Liver (tissue), 9 donors: ENCODE measurements around the gene GALNTL6. TPM values are rescaled to one million over a fixed set of nuclear protein-coding genes. Genes with fewer than 3 reads are reported as not detected.

ENCODE experiments used
- DNase-seq: peaks from one replicate; pipeline ENCODE4 v3.0.0-alpha.2; 2017; ENCODE audit warnings: low spot score
- H3K27ac ChIP-seq, 2 donors: one replicate each; pipeline ENCODE4 v1.7.0; 2013; ENCODE audit warnings: inconsistent platforms in 2 of 2, low read length in 2 of 2, control low read depth in 1 of 2, low read depth in 1 of 2, mild to moderate bottlenecking in 1 of 2
- H3K27me3 ChIP-seq, 4 donors: one replicate each; pipeline versions ENCODE4 v1.6.1 to v1.7.0; 2013; ENCODE audit warnings: low read length in 3 of 4, inconsistent platforms in 1 of 4, mild to moderate bottlenecking in 1 of 4, moderate library complexity in 1 of 4; ENCODE audit not compliant: control insufficient read depth in 4 of 4, insufficient read depth in 4 of 4
- H3K36me3 ChIP-seq, 4 donors: one replicate each; pipeline versions ENCODE4 v1.6.1 to v1.7.0; 2013; ENCODE audit warnings: low read length in 3 of 4, mild to moderate bottlenecking in 3 of 4, low read depth in 1 of 4, moderate library complexity in 1 of 4; ENCODE audit not compliant: control insufficient read depth in 4 of 4, insufficient read depth in 3 of 4
- H3K4me1 ChIP-seq, 4 donors: one replicate each; pipeline versions ENCODE4 v1.6.1 to v1.7.0; 2013; ENCODE audit warnings: low read length in 3 of 4, mild to moderate bottlenecking in 3 of 4, moderate library complexity in 1 of 4; ENCODE audit not compliant: control insufficient read depth in 4 of 4, insufficient read depth in 4 of 4
- H3K4me3 ChIP-seq, 3 donors: one replicate each; pipeline versions ENCODE4 v1.6.1 to v1.7.0; 2013; ENCODE audit warnings: low read length in 3 of 3, control low read depth in 1 of 3, low read depth in 1 of 3, mild to moderate bottlenecking in 1 of 3
- H3K9ac ChIP-seq, 2 donors: one replicate each; pipeline ENCODE4 v1.7.0; 2013; ENCODE audit warnings: low read length in 2 of 2, mild to moderate bottlenecking in 2 of 2, moderate library complexity in 2 of 2, control low read depth in 1 of 2, low read depth in 1 of 2
- H3K9me3 ChIP-seq, 4 donors: one replicate each; pipeline versions ENCODE4 v1.6.1 to v1.7.0; 2013; ENCODE audit warnings: low read length in 3 of 4; ENCODE audit not compliant: control insufficient read depth in 4 of 4
- CTCF ChIP-seq: fragments of 150-350 bp; IDR thresholded peaks from 2 replicates; pipeline ENCODE4 v1.5.1; 2017; ENCODE audit warnings: improper control_type of control experiment, low read depth, low read length; ENCODE audit not compliant: missing input control
- EGR1 ChIP-seq, 2 donors: IDR thresholded peaks; 2 replicates each; pipeline ENCODE4 v1.6.1; 2016 to 2018; ENCODE audit warnings: antibody characterized with exemption in 2 of 2, low read depth in 2 of 2
- FOXA1 ChIP-seq: IDR thresholded peaks from 2 replicates; pipeline ENCODE4 v1.6.1; 2016; ENCODE audit warnings: antibody characterized with exemption
- FOXA2 ChIP-seq: IDR thresholded peaks from 2 replicates; pipeline ENCODE4 v1.6.1; 2016; ENCODE audit warnings: antibody characterized with exemption
- GABPA ChIP-seq, 2 donors: IDR thresholded peaks in 1 of 2; conservative IDR thresholded peaks in 1 of 2; 2 replicates each; pipeline ENCODE4 v1.6.1; 2016; ENCODE audit warnings: antibody characterized with exemption in 2 of 2, mild to moderate bottlenecking in 1 of 2, moderate library complexity in 1 of 2
- HNF4A ChIP-seq, 2 donors: conservative IDR thresholded peaks; 2 replicates each; pipeline ENCODE4 v1.6.1; 2016; ENCODE audit warnings: antibody characterized with exemption in 2 of 2, mild to moderate bottlenecking in 2 of 2
- HNF4G ChIP-seq: IDR thresholded peaks from 2 replicates; pipeline ENCODE4 v1.6.1; 2016; ENCODE audit warnings: antibody characterized with exemption
- JUND ChIP-seq, 2 donors: IDR thresholded peaks; 2 replicates each; pipeline ENCODE4 v1.6.1; 2016; ENCODE audit warnings: antibody characterized with exemption in 2 of 2
- NR2F2 ChIP-seq: IDR thresholded peaks from 2 replicates; pipeline ENCODE4 v1.6.1; 2016; ENCODE audit warnings: antibody characterized with exemption
- RAD21 ChIP-seq, 2 donors: IDR thresholded peaks; 2 replicates each; pipeline ENCODE4 v1.6.1; 2016; ENCODE audit warnings: antibody characterized with exemption in 2 of 2, mild to moderate bottlenecking in 2 of 2
- REST ChIP-seq: IDR thresholded peaks from 2 replicates; pipeline ENCODE4 v1.6.1; 2016; ENCODE audit warnings: antibody characterized with exemption, mild to moderate bottlenecking
- RXRA ChIP-seq, 2 donors: IDR thresholded peaks; 2 replicates each; pipeline ENCODE4 v1.6.1; 2017 to 2018; ENCODE audit warnings: antibody characterized with exemption in 2 of 2, mild to moderate bottlenecking in 1 of 2
- SP1 ChIP-seq: IDR thresholded peaks from 2 replicates; pipeline ENCODE4 v1.6.1; 2018; ENCODE audit warnings: antibody characterized with exemption, mild to moderate bottlenecking
- TAF1 ChIP-seq: conservative IDR thresholded peaks from 2 replicates; pipeline ENCODE4 v1.6.1; 2016; ENCODE audit warnings: antibody characterized with exemption, mild to moderate bottlenecking
- YY1 ChIP-seq: IDR thresholded peaks from 2 replicates; pipeline ENCODE4 v1.6.1; 2016; ENCODE audit warnings: antibody characterized with exemption, mild to moderate bottlenecking
- polyA plus RNA-seq, 2 donors: library from polyadenylated mRNA; stranded (reverse) in 1 of 2; unstranded in 1 of 2; fragments of 200-250 nt in 1 of 2; fragments of >200 nt in 1 of 2; fragmentation: Nextera tagmentation in 1 of 2; extraction: Ambion mirVana in 1 of 2; gene quantifications; one replicate each; pipeline versions ENCODE4 v1.2.1 to v1.2.3, GENCODE V29; 2013 to 2015
- total RNA-seq, 2 donors: library from RNA; depleted of rRNA; stranded (reverse); fragments of >200 nt; gene quantifications; one replicate each; pipeline ENCODE4 v1.2.3, GENCODE V29; 2014
- TF ChIP-seq, protein P1 (sequence below): IDR thresholded peaks from 2 replicates; pipeline ENCODE4 v1.6.1; 2016; ENCODE audit warnings: antibody characterized with exemption
- TF ChIP-seq, protein P2 (sequence below): IDR thresholded peaks from 2 replicates; pipeline ENCODE4 v1.6.1; 2016; ENCODE audit warnings: antibody characterized with exemption
- TF ChIP-seq, protein P3 (sequence below): IDR thresholded peaks from 2 replicates; pipeline ENCODE4 v1.6.1; 2016; ENCODE audit warnings: antibody characterized with exemption
- donor health status: healthy.
- donor health status: healthy.
- donor health status: healthy.
- donor health status: healthy.
- donor health status: healthy.

The GALNTL6 gene
- total and polyA plus RNA-seq, 4 donors: 0.06 to 0.08 TPM; not detected in 2

DNA sequence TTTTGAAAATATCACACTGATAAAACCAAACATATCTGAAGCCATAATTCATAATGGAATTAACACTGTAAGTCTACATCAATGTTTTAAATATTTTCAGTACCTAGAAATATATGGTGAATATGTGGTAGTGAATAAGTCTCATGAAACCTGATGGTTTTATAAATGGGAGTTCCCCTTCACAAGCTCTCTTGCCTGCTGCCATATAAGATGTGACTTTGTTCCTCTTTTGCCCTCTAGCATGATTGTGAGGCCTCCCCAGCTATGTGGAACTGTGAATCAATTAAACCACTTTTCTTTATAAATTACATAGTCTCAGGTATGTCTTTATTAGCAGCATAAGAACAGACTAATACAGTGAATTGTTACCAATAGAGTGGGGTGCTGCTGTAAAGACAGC lies 818.6 kb downstream of the GALNTL6 start:
- TF ChIP-seq REST: no peak
- no peak for TF ChIP-seq FOXA2
- TF ChIP-seq, protein P1, sequence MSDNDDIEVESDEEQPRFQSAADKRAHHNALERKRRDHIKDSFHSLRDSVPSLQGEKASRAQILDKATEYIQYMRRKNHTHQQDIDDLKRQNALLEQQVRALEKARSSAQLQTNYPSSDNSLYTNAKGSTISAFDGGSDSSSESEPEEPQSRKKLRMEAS: no peak
- no peak for TF ChIP-seq EGR1 (IDR thresholded peaks at IDR 0.05; ENCODE audit: low read depth in 2 of 2)
- TF ChIP-seq GABPA (IDR thresholded peaks at IDR 0.05 in 1 of 2, conservative IDR thresholded peaks at IDR 0.05 in 1 of 2): no peak
- TF ChIP-seq RXRA (IDR thresholded peaks at IDR 0.05): no peak
- no peak for TF ChIP-seq SP1
- no peak for TF ChIP-seq HNF4A (conservative IDR thresholded peaks at IDR 0.05)
- TF ChIP-seq, protein P2, sequence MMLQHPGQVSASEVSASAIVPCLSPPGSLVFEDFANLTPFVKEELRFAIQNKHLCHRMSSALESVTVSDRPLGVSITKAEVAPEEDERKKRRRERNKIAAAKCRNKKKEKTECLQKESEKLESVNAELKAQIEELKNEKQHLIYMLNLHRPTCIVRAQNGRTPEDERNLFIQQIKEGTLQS: no peak
- no peak for TF ChIP-seq HNF4G
- no peak for TF ChIP-seq YY1
- no peak for TF ChIP-seq JUND (IDR thresholded peaks at IDR 0.05)
- TF ChIP-seq TAF1: no peak
- no peak for TF ChIP-seq NR2F2
- TF ChIP-seq, protein P3, sequence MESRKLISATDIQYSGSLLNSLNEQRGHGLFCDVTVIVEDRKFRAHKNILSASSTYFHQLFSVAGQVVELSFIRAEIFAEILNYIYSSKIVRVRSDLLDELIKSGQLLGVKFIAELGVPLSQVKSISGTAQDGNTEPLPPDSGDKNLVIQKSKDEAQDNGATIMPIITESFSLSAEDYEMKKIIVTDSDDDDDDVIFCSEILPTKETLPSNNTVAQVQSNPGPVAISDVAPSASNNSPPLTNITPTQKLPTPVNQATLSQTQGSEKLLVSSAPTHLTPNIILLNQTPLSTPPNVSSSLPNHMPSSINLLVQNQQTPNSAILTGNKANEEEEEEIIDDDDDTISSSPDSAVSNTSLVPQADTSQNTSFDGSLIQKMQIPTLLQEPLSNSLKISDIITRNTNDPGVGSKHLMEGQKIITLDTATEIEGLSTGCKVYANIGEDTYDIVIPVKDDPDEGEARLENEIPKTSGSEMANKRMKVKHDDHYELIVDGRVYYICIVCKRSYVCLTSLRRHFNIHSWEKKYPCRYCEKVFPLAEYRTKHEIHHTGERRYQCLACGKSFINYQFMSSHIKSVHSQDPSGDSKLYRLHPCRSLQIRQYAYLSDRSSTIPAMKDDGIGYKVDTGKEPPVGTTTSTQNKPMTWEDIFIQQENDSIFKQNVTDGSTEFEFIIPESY: no peak
- no peak for TF ChIP-seq RAD21 (IDR thresholded peaks at IDR 0.05)
- no peak for TF ChIP-seq CTCF
- no peak for TF ChIP-seq FOXA1

More for the DNA sequence above, 818.6 kb downstream of the GALNTL6 start:
- H3K27ac ChIP-seq: no peak overlapping the region
- H3K9ac ChIP-seq: no peak overlapping the region
- no peak overlapping the region for H3K4me3 ChIP-seq
- no peaks in the 10 kb centered on the region for H3K36me3 ChIP-seq
- H3K27me3 ChIP-seq: no peaks in the 10 kb centered on the region
- H3K9me3 ChIP-seq: no peaks in the 10 kb centered on the region
- no peaks in the 10 kb centered on the region for H3K4me1 ChIP-seq
- DNase-seq: no peak
